Measurements from ENCODE around the gene PRELID1. TPM values are rescaled to one million over a fixed set of nuclear protein-coding genes. Genes with fewer than 3 reads are reported as not detected.

PRELID1 gene
- total RNA-seq, 1 donor from 2014 or later, result 141 TPM

GRCh38 chr5:177332031-177332895 lies 28.7 kb downstream of the PRELID1 start:
- Mint-ChIP-seq H3K4me1 (peaks cover 33% of the 10 kb centered on the region), H3K9me3 (no peaks in the 10 kb centered on the region), H3K4me3 (no peak overlapping the region), H3K27ac (peak overlapping the region; percentile 75), H3K36me3 (ENCODE audit: low read depth) (peaks cover 79% of the 10 kb centered on the region), H3K27me3 (no peaks in the 10 kb centered on the region)
- ChIA-PET POLR2A (interaction anchor here (0.6 to 2.7 kb wide), 4 partner anchors 19 to 260 kb away, joined by 3 to 15 read pairs (median 4); partner anchors contain the start of genes LMAN2 and TMED9), CTCF (interaction anchor here (0.6 to 1.1 kb wide), 2 partner anchors 19 to 37 kb away, joined by 3 to 4 read pairs; partner anchors contain the start of gene LMAN2)
- intact Hi-C loops (cut with micrococcal nuclease), result no loop called here
- no peak for TF ChIP-seq CTCF (IDR thresholded peaks at IDR 0.05)
- ATAC-seq (ENCODE audit: low read depth) (no peak), DNase-seq (no peak)

- DNase-seq (no peak), ATAC-seq (ENCODE audit: low read depth) (no peak)
- Mint-ChIP-seq H3K27ac (peak overlapping the region; percentile 37), H3K27me3 (no peaks in the 10 kb centered on the region), H3K4me3 (no peak overlapping the region), H3K9me3 (no peaks in the 10 kb centered on the region), H3K36me3 (ENCODE audit: low read depth) (peaks cover 78% of the 10 kb centered on the region), H3K4me1 (peaks cover 28% of the 10 kb centered on the region)
- TF ChIP-seq CTCF (IDR thresholded peaks at IDR 0.05), result no peak
- intact Hi-C loops (cut with micrococcal nuclease), result no loop called here
- CTCF ChIA-PET, result interaction anchor here (0.7 to 1.0 kb wide), 2 partner anchors 14 to 113 kb away, joined by 3 read pairs; no protein-coding TSS in a partner anchor
- POLR2A ChIA-PET, result interaction anchor here (1.0 to 1.4 kb wide), 2 partner anchors 19 to 29 kb away, joined by 3 to 4 read pairs; partner anchors contain the start of gene LMAN2
These were observed 29.3 kb downstream of the PRELID1 start for GRCh38 chr5:177332896-177333260.

GRCh38 chr5:177333420-177334154 lies 30.0 kb downstream of the PRELID1 start:
- POLR2A ChIA-PET, result interaction anchor here (0.5 to 1.4 kb wide), 3 partner anchors 12 to 20 kb away, joined by 3 to 5 read pairs (median 4); partner anchors contain the start of gene LMAN2
- H3K27ac Mint-ChIP-seq, result peak overlapping the region; percentile 35
- no peak for TF ChIP-seq CTCF (IDR thresholded peaks at IDR 0.05)
- DNase-seq (no peak), ATAC-seq (ENCODE audit: low read depth) (no peak)
- H3K36me3 Mint-ChIP-seq (ENCODE audit: low read depth), result peaks cover 83% of the 10 kb centered on the region
- CTCF ChIA-PET, result interaction anchor here (0.7 to 1.0 kb wide), 3 partner anchors 15 to 112 kb away, joined by 3 read pairs; no protein-coding TSS in a partner anchor
- peaks cover 26% of the 10 kb centered on the region for H3K4me1 Mint-ChIP-seq
- H3K9me3 Mint-ChIP-seq, result no peaks in the 10 kb centered on the region
- intact Hi-C loops (cut with micrococcal nuclease), result no loop called here
- H3K27me3 Mint-ChIP-seq, result no peaks in the 10 kb centered on the region
- no peak overlapping the region for H3K4me3 Mint-ChIP-seq

GRCh38 chr5:177334155-177334551 lies 30.6 kb downstream of the PRELID1 start:
- Mint-ChIP-seq H3K9me3 (no peaks in the 10 kb centered on the region), H3K4me3 (no peak overlapping the region), H3K36me3 (ENCODE audit: low read depth) (peaks cover 89% of the 10 kb centered on the region), H3K4me1 (peaks cover 26% of the 10 kb centered on the region), H3K27ac (no peak overlapping the region), H3K27me3 (no peaks in the 10 kb centered on the region)
- POLR2A ChIA-PET, result interaction anchor here (0.5 to 0.9 kb wide), 2 partner anchors 11 to 19 kb away, joined by 4 to 5 read pairs; no protein-coding TSS in a partner anchor
- CTCF ChIA-PET, result interaction anchor here (1.0 kb wide), 1 partner anchor 24 kb away, joined by 3 read pairs; no protein-coding TSS in a partner anchor
- TF ChIP-seq CTCF (IDR thresholded peaks at IDR 0.05), result no peak
- DNase-seq (no peak), ATAC-seq (ENCODE audit: low read depth) (no peak)
- intact Hi-C loops (cut with micrococcal nuclease), result no loop called here

Data from activated B cell treated with CpG ODN at 0.5 μM for 24 hours (primary cell).